ENCODE results near the gene PDE8B. TPM values are rescaled to one million over a fixed set of nuclear protein-coding genes. Genes with fewer than 3 reads are reported as not detected.

The PDE8B gene
- total and polyA plus RNA-seq, 2 experiments from 2014 or later = 0.45 to 0.91 TPM

GRCh38 chr5:77181596-77182304, 28.7 kb upstream of the PDE8B start:
- H3K36me3 ChIP-seq (ENCODE audit: insufficient read depth) = no peaks in the 10 kb centered on the region
- H2AFZ ChIP-seq = peak overlapping the region; percentile 78; the same call in 1 of the 2 replicates
- Mint-ChIP-seq H3K4me3 (peak overlapping the region; percentile 75), H3K4me1 (no peaks in the 10 kb centered on the region; the same call in 2 of the 3 replicates), H3K27ac (no peak overlapping the region), H3K9me3 (no peaks in the 10 kb centered on the region), H3K36me3 (ENCODE audit: low read depth) (no peaks in the 10 kb centered on the region), H3K27me3 (ENCODE audit: insufficient read depth, low read depth, poor library complexity) (peaks cover 32% of the 10 kb centered on the region)
- no peaks in the 10 kb centered on the region; the same call in 1 of the 2 replicates for H3K9me2 ChIP-seq (ENCODE audit: insufficient read depth)
- H3K4me2 ChIP-seq = peak overlapping the region; percentile 91
- ATAC-seq (peak; percentile 18), DNase-seq (ENCODE audit: low spot score) (no peak)
- H4K20me1 ChIP-seq (replicated peaks; ENCODE audit: insufficient read depth) = peaks cover 7% of the 10 kb centered on the region
- H3K27ac ChIP-seq (ENCODE audit: low read depth) = no peak overlapping the region
- peaks cover 42% of the 10 kb centered on the region for H3K27me3 ChIP-seq (ENCODE audit: insufficient read depth)
- H3F3A ChIP-seq (replicated peaks; ENCODE audit: low read depth) = no peaks in the 10 kb centered on the region
- TF ChIP-seq NANOG (IDR thresholded peaks at IDR 0.05; ENCODE audit: borderline replicate concordance) (no peak), POLR2AphosphoS5 (IDR thresholded peaks at IDR 0.05; ENCODE audit: low read depth) (no peak), REST (IDR thresholded peaks at IDR 0.05; ENCODE audit: unreplicated experiment) (no peak), EZH2phosphoT487 (IDR thresholded peaks at IDR 0.05; ENCODE audit: unreplicated experiment) (no peak), JUNB (IDR thresholded peaks at IDR 0.05; ENCODE audit: unreplicated experiment) (no peak)
- TF ChIP-seq, protein P1, sequence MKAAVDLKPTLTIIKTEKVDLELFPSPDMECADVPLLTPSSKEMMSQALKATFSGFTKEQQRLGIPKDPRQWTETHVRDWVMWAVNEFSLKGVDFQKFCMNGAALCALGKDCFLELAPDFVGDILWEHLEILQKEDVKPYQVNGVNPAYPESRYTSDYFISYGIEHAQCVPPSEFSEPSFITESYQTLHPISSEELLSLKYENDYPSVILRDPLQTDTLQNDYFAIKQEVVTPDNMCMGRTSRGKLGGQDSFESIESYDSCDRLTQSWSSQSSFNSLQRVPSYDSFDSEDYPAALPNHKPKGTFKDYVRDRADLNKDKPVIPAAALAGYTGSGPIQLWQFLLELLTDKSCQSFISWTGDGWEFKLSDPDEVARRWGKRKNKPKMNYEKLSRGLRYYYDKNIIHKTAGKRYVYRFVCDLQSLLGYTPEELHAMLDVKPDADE (IDR thresholded peaks at IDR 0.05) = no peak
- TF ChIP-seq, protein P2, sequence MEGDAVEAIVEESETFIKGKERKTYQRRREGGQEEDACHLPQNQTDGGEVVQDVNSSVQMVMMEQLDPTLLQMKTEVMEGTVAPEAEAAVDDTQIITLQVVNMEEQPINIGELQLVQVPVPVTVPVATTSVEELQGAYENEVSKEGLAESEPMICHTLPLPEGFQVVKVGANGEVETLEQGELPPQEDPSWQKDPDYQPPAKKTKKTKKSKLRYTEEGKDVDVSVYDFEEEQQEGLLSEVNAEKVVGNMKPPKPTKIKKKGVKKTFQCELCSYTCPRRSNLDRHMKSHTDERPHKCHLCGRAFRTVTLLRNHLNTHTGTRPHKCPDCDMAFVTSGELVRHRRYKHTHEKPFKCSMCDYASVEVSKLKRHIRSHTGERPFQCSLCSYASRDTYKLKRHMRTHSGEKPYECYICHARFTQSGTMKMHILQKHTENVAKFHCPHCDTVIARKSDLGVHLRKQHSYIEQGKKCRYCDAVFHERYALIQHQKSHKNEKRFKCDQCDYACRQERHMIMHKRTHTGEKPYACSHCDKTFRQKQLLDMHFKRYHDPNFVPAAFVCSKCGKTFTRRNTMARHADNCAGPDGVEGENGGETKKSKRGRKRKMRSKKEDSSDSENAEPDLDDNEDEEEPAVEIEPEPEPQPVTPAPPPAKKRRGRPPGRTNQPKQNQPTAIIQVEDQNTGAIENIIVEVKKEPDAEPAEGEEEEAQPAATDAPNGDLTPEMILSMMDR (conservative IDR thresholded peaks at IDR 0.05; ENCODE audit: low read depth in 2 of 2) = no peak
- peaks cover 4% of the 10 kb centered on the region; the same call in 1 of the 2 replicates for H3K4me1 ChIP-seq (ENCODE audit: insufficient read depth)
- peak overlapping the region; percentile 75 for H3K4me3 ChIP-seq
- no peaks in the 10 kb centered on the region for H3K79me2 ChIP-seq (replicated peaks; ENCODE audit: insufficient read depth)

- Histone ChIP-seq H3K27ac (ENCODE audit: low read depth) (no peak overlapping the region), H3K9me2 (ENCODE audit: insufficient read depth) (no peaks in the 10 kb centered on the region), H2AFZ (no peak overlapping the region), H3K4me2 (no peak overlapping the region), H3F3A (replicated peaks; ENCODE audit: low read depth) (no peaks in the 10 kb centered on the region), H3K4me3 (no peak overlapping the region), H3K79me2 (replicated peaks; ENCODE audit: insufficient read depth) (no peaks in the 10 kb centered on the region), H3K27me3 (ENCODE audit: insufficient read depth) (peaks cover 42% of the 10 kb centered on the region), H3K36me3 (ENCODE audit: insufficient read depth) (no peaks in the 10 kb centered on the region), H4K20me1 (replicated peaks; ENCODE audit: insufficient read depth) (peaks cover 7% of the 10 kb centered on the region), H3K4me1 (ENCODE audit: insufficient read depth) (peaks cover 4% of the 10 kb centered on the region; the same call in 1 of the 2 replicates)
- Mint-ChIP-seq H3K36me3 (ENCODE audit: low read depth) (no peaks in the 10 kb centered on the region), H3K27me3 (ENCODE audit: insufficient read depth, low read depth, poor library complexity) (peaks cover 32% of the 10 kb centered on the region), H3K27ac (no peak overlapping the region), H3K4me3 (no peak overlapping the region), H3K4me1 (no peaks in the 10 kb centered on the region; the same call in 2 of the 3 replicates), H3K9me3 (no peaks in the 10 kb centered on the region)
- DNase-seq (ENCODE audit: low spot score) (no peak), ATAC-seq (no peak)
- TF ChIP-seq, protein P2 (conservative IDR thresholded peaks at IDR 0.05; ENCODE audit: low read depth in 2 of 2) = no peak
- TF ChIP-seq JUNB (IDR thresholded peaks at IDR 0.05; ENCODE audit: unreplicated experiment) = no peak
- no peak for TF ChIP-seq STAT1 (IDR thresholded peaks at IDR 0.05; ENCODE audit: unreplicated experiment)
- TF ChIP-seq ZNF331 (CRISPR knock-in tag; IDR thresholded peaks at IDR 0.05; ENCODE audit: low read depth) = no peak
- TF ChIP-seq ZNF114 (CRISPR knock-in tag; IDR thresholded peaks at IDR 0.05) = no peak
- TF ChIP-seq REST (IDR thresholded peaks at IDR 0.05; ENCODE audit: unreplicated experiment) = no peak
- TF ChIP-seq POLR2AphosphoS5 (IDR thresholded peaks at IDR 0.05; ENCODE audit: low read depth) = no peak
- no peak for TF ChIP-seq EZH2phosphoT487 (IDR thresholded peaks at IDR 0.05; ENCODE audit: unreplicated experiment)
Observed at GRCh38 chr5:77182367-77182766, 28.1 kb upstream of the PDE8B start.

All from GM23338 (cell line).